HG03159 (cell line): ENCODE results near the gene SYT12.

ENCODE experiments used
- ATAC-seq: cut with Tn5 transposase; IDR thresholded peaks from one replicate; pipeline ENCODE4 v1.9.1; 2021; ENCODE audit warnings: mild to moderate bottlenecking, moderate library complexity; ENCODE audit not compliant: unreplicated experiment

SYT12 gene

DNA sequence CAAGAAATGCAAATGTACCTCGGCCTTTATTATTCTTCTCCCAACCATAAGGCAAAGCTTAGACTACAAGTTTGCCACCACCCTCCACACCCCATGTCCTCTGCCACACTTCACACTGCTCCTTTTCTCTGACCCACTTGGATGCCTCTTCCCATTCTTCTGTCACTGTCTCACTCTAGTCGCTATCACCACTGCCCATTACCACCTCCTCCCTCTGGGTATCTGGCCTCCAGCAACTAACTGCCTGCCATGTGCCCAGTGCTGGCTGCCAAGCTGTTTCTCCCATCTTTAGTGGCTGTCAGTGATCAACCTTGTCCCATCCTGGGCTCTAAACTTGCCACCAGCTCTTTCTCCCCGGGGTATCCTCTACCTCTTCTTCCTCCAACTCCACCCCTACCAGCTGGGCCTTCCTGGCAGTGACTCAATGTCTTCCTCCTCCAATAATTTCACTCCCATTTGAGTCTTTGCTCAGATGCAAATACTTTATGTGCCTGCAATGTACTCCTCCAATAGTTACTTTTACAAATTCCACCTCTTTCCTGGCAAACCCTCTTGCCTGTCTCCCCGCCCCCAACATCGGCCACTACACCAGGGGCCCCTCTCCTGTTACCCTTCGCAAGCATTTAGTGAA lies 76.0 kb downstream of the SYT12 start:
- ATAC-seq = no peak

DNA sequence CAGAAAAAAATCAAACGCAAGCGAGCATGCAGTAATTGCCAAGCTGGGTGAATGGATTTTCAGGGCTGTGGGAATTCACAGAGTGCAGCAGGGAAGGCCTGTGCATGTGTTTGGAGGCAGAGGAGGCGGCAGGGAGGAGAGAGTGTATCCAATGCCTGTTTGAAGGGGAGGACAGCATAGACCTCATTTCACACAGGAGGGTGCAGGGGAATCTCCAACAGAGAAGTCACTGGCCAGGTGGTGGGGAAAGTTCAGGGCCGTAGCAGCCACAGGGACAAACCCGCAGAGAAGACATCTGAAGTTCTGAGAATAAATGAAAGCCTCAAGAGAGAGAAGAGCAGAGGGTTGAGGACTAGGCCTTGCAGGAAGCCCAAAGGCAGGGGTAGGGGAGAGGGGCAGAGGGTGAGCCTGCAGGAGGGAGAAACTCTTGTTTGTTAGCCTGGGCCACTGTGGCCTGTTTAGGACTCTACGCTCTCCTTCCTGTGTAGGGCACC lies 76.9 kb downstream of the SYT12 start:
- ATAC-seq = peak; percentile 49
